HG03103 (cell line): Measurements from ENCODE around the gene CIB1.
"Not testable (repeated sequence)": the region's sequence is repeated elsewhere in the genome, so short reads cannot be mapped to it uniquely, and the experiment has no call there.

ENCODE experiments used
- ATAC-seq: cut with Tn5 transposase; IDR thresholded peaks from one replicate; pipeline ENCODE4 v1.9.1; 2021; ENCODE audit warnings: low read depth; ENCODE audit not compliant: unreplicated experiment

Gene CIB1

GRCh38 chr15:90201130-90201943 is 32.4 kb downstream of the CIB1 start, which contains the start of gene SEMA4B:
Gene SEMA4B, plus strand, starts transcription at chr15:90201330. Its CDS starts 249 bp downstream, at chr15:90201579.
- ATAC-seq = peak; percentile 76

GRCh38 chr15:90200534-90201129 is 33.1 kb downstream of the CIB1 start:
- peak; percentile 13 for ATAC-seq

GRCh38 chr15:90194655-90195054 is 39.1 kb downstream of the CIB1 start:
- ATAC-seq = no peak

- no peak for ATAC-seq
Measured at GRCh38 chr15:90192961-90193786, 40.6 kb downstream of the CIB1 start.

- peak; percentile 59 for ATAC-seq
Measured at GRCh38 chr15:90191794-90192509, 41.8 kb downstream of the CIB1 start.

- peak; percentile 22 for ATAC-seq
Measured at GRCh38 chr15:90191344-90191687, 42.4 kb downstream of the CIB1 start.

- ATAC-seq = peak; percentile 44
Measured at GRCh38 chr15:90190606-90191343, 43.0 kb downstream of the CIB1 start.

- ATAC-seq = no peak
Measured at GRCh38 chr15:90189781-90190467, 43.8 kb downstream of the CIB1 start.

GRCh38 chr15:90188914-90189748 is 44.6 kb downstream of the CIB1 start:
- ATAC-seq = no peak

GRCh38 chr15:90188065-90188464 is 45.7 kb downstream of the CIB1 start:
- not testable (repeated sequence) for ATAC-seq

- ATAC-seq = no peak
Measured at GRCh38 chr15:90187257-90187868, 46.4 kb downstream of the CIB1 start.

GRCh38 chr15:90184786-90185704 is 48.7 kb downstream of the CIB1 start:
- peak; percentile 54 for ATAC-seq

GRCh38 chr15:90184119-90184785 is 49.5 kb downstream of the CIB1 start:
- ATAC-seq = peak; percentile 44

- ATAC-seq = no peak
Measured at GRCh38 chr15:90181776-90182175, 52.0 kb downstream of the CIB1 start.
